A673 (cell line): ENCODE data around the gene ZNF385B. TPM values are rescaled to one million over a fixed set of nuclear protein-coding genes. Genes with fewer than 3 reads are reported as not detected.

Experiments used
- BruUV-seq: library from RNA; stranded (reverse); fragments of 400-500 nt; replicated peaks from 2 replicates; lab custom pipeline; 2021; lab: Mats Ljungman, UMichigan
- CTCF ChIA-PET: fragments of 300-600 bp; sonication (Branson Sonifier 250); formaldehyde crosslinking; loops from one replicate; lab custom pipeline; 2022; ENCODE audit warnings: antibody characterized with exemption; lab: Charles Lee
- POLR2A ChIA-PET: fragments of 300-600 bp; sonication (Branson Sonifier 250); formaldehyde crosslinking; loops from one replicate; lab custom pipeline; 2022; ENCODE audit warnings: antibody characterized with exemption; ENCODE audit not compliant: low non-redundant PET; lab: Charles Lee
- DNase-seq: peaks from one replicate; pipeline ENCODE4 v3.0.0-alpha.2; 2015; ENCODE audit warnings: low spot score
- H3K27ac ChIP-seq: fragments of 200-600 bp; sonication (generic); 2 replicates; pipeline ENCODE4 v1.5.1; 2016; ENCODE audit warnings: mixed run types, low read depth, mild to moderate bottlenecking, mixed read lengths, antibody characterized with exemption, low read length; ENCODE audit not compliant: poor library complexity, severe bottlenecking
- H3K27me3 ChIP-seq: fragments of 200-600 bp; sonication (generic); replicated peaks from 2 replicates; pipeline ENCODE4 v1.6.1; 2017; ENCODE audit warnings: mixed run types, low read depth, mild to moderate bottlenecking, mixed read lengths, antibody characterized with exemption, low read length; ENCODE audit not compliant: insufficient read depth, poor library complexity
- H3K36me3 ChIP-seq: fragments of 200-600 bp; sonication (generic); 2 replicates; pipeline ENCODE4 v1.6.1; 2016; ENCODE audit warnings: mixed run types, mild to moderate bottlenecking, mixed read lengths, antibody characterized with exemption, low read length; ENCODE audit not compliant: insufficient read depth, poor library complexity, severe bottlenecking
- H3K4me1 ChIP-seq: fragments of 200-600 bp; sonication (generic); 2 replicates; pipeline ENCODE4 v1.6.1; 2017; ENCODE audit warnings: mixed run types, mild to moderate bottlenecking, mixed read lengths, antibody characterized with exemption, low read length; ENCODE audit not compliant: insufficient read depth, poor library complexity, severe bottlenecking
- H3K4me3 ChIP-seq: fragments of 200-600 bp; sonication (generic); 2 replicates; pipeline ENCODE4 v1.5.1; 2016; ENCODE audit warnings: low read depth, mixed run types, mild to moderate bottlenecking, mixed read lengths, low read length; ENCODE audit not compliant: poor library complexity, severe bottlenecking
- H3K9me3 ChIP-seq: fragments of 200-600 bp; sonication (generic); 2 replicates; pipeline ENCODE4 v1.6.1; 2016; ENCODE audit warnings: mixed run types, low read depth, mild to moderate bottlenecking, mixed read lengths, antibody characterized with exemption, low read length; ENCODE audit not compliant: poor library complexity, severe bottlenecking
- CTCF ChIP-seq: fragments of 300-800, 200-600 bp; sonication (generic); conservative IDR thresholded peaks from 2 replicates; pipeline ENCODE4 v1.5.1; 2017; ENCODE audit warnings: low read depth, mild to moderate bottlenecking, antibody characterized with exemption, low read length, moderate library complexity, mixed read lengths
- EZH2 ChIP-seq: fragments of 200-600 bp; sonication (generic); IDR thresholded peaks from 2 replicates; pipeline ENCODE4 v1.6.1; 2017; ENCODE audit warnings: borderline replicate concordance, low read depth, mild to moderate bottlenecking, mixed read lengths, antibody characterized with exemption, low read length; ENCODE audit not compliant: poor library complexity, severe bottlenecking
- intact Hi-C: fragments of 100-400 bp; cut with micrococcal nuclease; formaldehyde crosslinking; loops from one replicate; pipeline ENCODE4 v1.10.0; 2022; ENCODE audit not compliant: unreplicated experiment
- total RNA-seq: library from RNA; stranded (reverse); gene quantifications from 2 replicates; pipeline ENCODE4 v1.2.3, GENCODE V29; 2021

The ZNF385B gene
- total RNA-seq, 1 experiment from 2014 or later, result not detected

- Histone ChIP-seq H3K27ac (no peak overlapping the region), H3K4me3 (no peak overlapping the region), H3K27me3 (no peaks in the 10 kb centered on the region), H3K4me1 (no peaks in the 10 kb centered on the region), H3K36me3 (no peaks in the 10 kb centered on the region), H3K9me3 (no peaks in the 10 kb centered on the region)
- intact Hi-C loops, result loop anchor here (10.0 kb wide), 1 partner anchor 301 kb away; no protein-coding TSS in a partner anchor
- BruUV-seq, result no TSS peak
- ChIA-PET POLR2A (no interaction called here), CTCF (no interaction called here)
- TF ChIP-seq CTCF, result no peak
- no peak for TF ChIP-seq EZH2
- no peak for DNase-seq
Measured at GRCh38 chr2:179773986-179774385, 87.4 kb downstream of the ZNF385B start.

GRCh38 chr2:179772346-179772745, 89.1 kb downstream of the ZNF385B start:
- Histone ChIP-seq H3K27ac (no peak overlapping the region), H3K27me3 (no peaks in the 10 kb centered on the region), H3K9me3 (no peaks in the 10 kb centered on the region), H3K4me1 (no peaks in the 10 kb centered on the region), H3K36me3 (no peaks in the 10 kb centered on the region), H3K4me3 (no peak overlapping the region)
- no peak for DNase-seq
- BruUV-seq, result no TSS peak
- CTCF ChIA-PET, result no interaction called here
- intact Hi-C loops, result loop anchor here (10.0 kb wide), 1 partner anchor 302 kb away; no protein-coding TSS in a partner anchor
- TF ChIP-seq CTCF (no peak), EZH2 (no peak)
- POLR2A ChIA-PET, result no interaction called here

- CTCF ChIA-PET, result no interaction called here
- no TSS peak for BruUV-seq
- H3K27me3 ChIP-seq, result no peaks in the 10 kb centered on the region
- no peaks in the 10 kb centered on the region for H3K9me3 ChIP-seq
- no peak for DNase-seq
- POLR2A ChIA-PET, result no interaction called here
- no peak for TF ChIP-seq CTCF
- no peaks in the 10 kb centered on the region for H3K4me1 ChIP-seq
- H3K36me3 ChIP-seq, result no peaks in the 10 kb centered on the region
- no peak overlapping the region for H3K27ac ChIP-seq
- H3K4me3 ChIP-seq, result no peak overlapping the region
- intact Hi-C loops, result loop anchor here (10.0 kb wide), 1 partner anchor 303 kb away; no protein-coding TSS in a partner anchor
Measured at GRCh38 chr2:179771791-179772190, 89.6 kb downstream of the ZNF385B start.
